IMR-90 (cell line): ENCODE results near the gene ARL10. TPM values are rescaled to one million over a fixed set of nuclear protein-coding genes. Genes with fewer than 3 reads are reported as not detected.
A peak's percentile ranks its signal among the peaks of the same experiment; 100 is the strongest.

Experiments used
- ATAC-seq: fragments of 200-7000 bp; cut with Tn5 transposase; 2 replicates; pipeline ENCODE4 v1.9.1; 2020; ENCODE audit warnings: low read depth, mild to moderate bottlenecking, moderate library complexity
- BruUV-seq: library from RNA; stranded (reverse); fragments of 400-500 nt; replicated peaks from 2 replicates; lab custom pipeline; 2021; lab: Mats Ljungman, UMichigan
- CTCF ChIA-PET: fragments of 300-600 bp; formaldehyde crosslinking; extraction: SDS; loops from one replicate; lab custom pipeline; 2021; ENCODE audit warnings: antibody characterized with exemption; lab: Yijun Ruan, JAX
- POLR2A ChIA-PET: fragments of 300-600 bp; sonication (Branson Sonifier 250); formaldehyde crosslinking; loops from one replicate; lab custom pipeline; 2022; ENCODE audit warnings: antibody characterized with exemption; ENCODE audit not compliant: unreplicated experiment; lab: Charles Lee
- DNase-seq: peaks from one replicate; pipeline ENCODE4 v3.0.0; 2013
- H2AFZ ChIP-seq: replicated peaks from 2 replicates; pipeline ENCODE3; 2013; ENCODE audit warnings: low read length, mild to moderate bottlenecking; ENCODE audit not compliant: poor library complexity
- H2AK5ac ChIP-seq: 2 replicates; pipeline ENCODE4 v1.6.1; 2013; ENCODE audit warnings: low read depth, low read length, inconsistent platforms
- H2AK9ac ChIP-seq: replicated peaks from 2 replicates; pipeline ENCODE3; 2013; ENCODE audit warnings: mild to moderate bottlenecking, low read depth, low read length, moderate library complexity; ENCODE audit not compliant: poor library complexity
- H2BK120ac ChIP-seq: 2 replicates; pipeline ENCODE4 v1.6.1; 2013; ENCODE audit warnings: low read depth, low read length, inconsistent platforms
- H2BK15ac ChIP-seq: 3 replicates; pipeline ENCODE4 v1.6.1; 2013; ENCODE audit warnings: low read depth, low read length, inconsistent platforms
- H2BK20ac ChIP-seq: 2 replicates; pipeline ENCODE4 v1.6.1; 2013; ENCODE audit warnings: low read depth, mild to moderate bottlenecking, inconsistent platforms, low read length, moderate library complexity
- H2BK5ac ChIP-seq: 2 replicates; pipeline ENCODE4 v1.6.1; 2013; ENCODE audit warnings: mild to moderate bottlenecking, low read depth, low read length, inconsistent platforms; ENCODE audit not compliant: poor library complexity, severe bottlenecking
- H3K14ac ChIP-seq: replicated peaks from 2 replicates; pipeline ENCODE4 v1.6.1; 2013; ENCODE audit warnings: low read depth, low read length, inconsistent platforms
- H3K18ac ChIP-seq: 2 replicates; pipeline ENCODE4 v1.6.1; 2013; ENCODE audit warnings: low read depth, low read length, control low read depth
- H3K23ac ChIP-seq: 2 replicates; pipeline ENCODE4 v1.6.1; 2013; ENCODE audit warnings: low read depth, low read length, inconsistent platforms
- H3K27ac ChIP-seq: 2 replicates; pipeline ENCODE4 v1.5.1; 2013; ENCODE audit warnings: mild to moderate bottlenecking, control low read depth, low read length; ENCODE audit not compliant: insufficient read depth
- H3K27me3 ChIP-seq: 2 replicates; pipeline ENCODE4 v1.6.1; 2013; ENCODE audit warnings: low read length; ENCODE audit not compliant: control insufficient read depth, insufficient read depth
- H3K36me3 ChIP-seq: 2 replicates; pipeline ENCODE4 v1.6.1; 2013; ENCODE audit warnings: low read length, mixed read lengths; ENCODE audit not compliant: control insufficient read depth, insufficient read depth
- H3K4ac ChIP-seq: 2 replicates; pipeline ENCODE4 v1.6.1; 2013; ENCODE audit warnings: low read depth, low read length, inconsistent platforms
- H3K4me1 ChIP-seq: 2 replicates; pipeline ENCODE4 v1.6.1; 2013; ENCODE audit warnings: low read length, mixed read lengths; ENCODE audit not compliant: control insufficient read depth, insufficient read depth
- H3K4me2 ChIP-seq: 2 replicates; pipeline ENCODE4 v1.6.1; 2013; ENCODE audit warnings: low read depth, mild to moderate bottlenecking, control low read depth, low read length, moderate library complexity
- H3K4me3 ChIP-seq: 2 replicates; pipeline ENCODE4 v1.5.1; 2013; ENCODE audit warnings: low read depth, mild to moderate bottlenecking, control low read depth, low read length, moderate library complexity; ENCODE audit not compliant: insufficient read depth
- H3K56ac ChIP-seq: 2 replicates; pipeline ENCODE4 v1.6.1; 2013; ENCODE audit warnings: low read length, inconsistent platforms; ENCODE audit not compliant: insufficient read depth; ENCODE audit errors: extremely low read depth
- H3K79me1 ChIP-seq, 2 experiments: 2 replicates each; pipeline ENCODE4 v1.6.1; 2013; ENCODE audit warnings: low read length in 2 of 2, inconsistent platforms in 1 of 2, low read depth in 1 of 2
- H3K9ac ChIP-seq: 2 replicates; pipeline ENCODE4 v1.6.1; 2013; ENCODE audit warnings: low read depth, low read length, control low read depth
- H3K9me1 ChIP-seq: 2 replicates; pipeline ENCODE4 v1.6.1; 2013; ENCODE audit warnings: low read length, inconsistent platforms; ENCODE audit not compliant: insufficient read depth
- H3K9me3 ChIP-seq: 2 replicates; pipeline ENCODE4 v1.6.1; 2013; ENCODE audit warnings: low read length; ENCODE audit not compliant: control insufficient read depth, insufficient read depth
- H4K20me1 ChIP-seq: 2 replicates; pipeline ENCODE4 v1.6.1; 2013; ENCODE audit warnings: low read length, inconsistent platforms; ENCODE audit not compliant: insufficient read depth
- H4K5ac ChIP-seq: 2 replicates; pipeline ENCODE4 v1.6.1; 2013; ENCODE audit warnings: mild to moderate bottlenecking, low read depth, low read length, control low read depth
- H4K8ac ChIP-seq, 2 experiments: 2 replicates each; pipeline ENCODE4 v1.6.1; 2013; ENCODE audit warnings: low read depth in 2 of 2, low read length in 2 of 2, control low read depth in 1 of 2, inconsistent platforms in 1 of 2
- H4K91ac ChIP-seq: 2 replicates; pipeline ENCODE4 v1.6.1; 2013; ENCODE audit warnings: low read depth, low read length, inconsistent platforms; ENCODE audit not compliant: insufficient read depth
- CEBPB ChIP-seq: IDR thresholded peaks from 2 replicates; pipeline ENCODE4 v1.6.1; 2012; ENCODE audit warnings: low read depth, low read length, improper control_type of control experiment
- CHD1 ChIP-seq: IDR thresholded peaks from 2 replicates; pipeline ENCODE4 v1.6.1; 2012; ENCODE audit warnings: low read depth, low read length, improper control_type of control experiment
- MAZ ChIP-seq: IDR thresholded peaks from 2 replicates; pipeline ENCODE4 v1.6.1; 2012; ENCODE audit warnings: low read depth, mild to moderate bottlenecking, low read length, improper control_type of control experiment, moderate library complexity, borderline replicate concordance
- RAD21 ChIP-seq: IDR thresholded peaks from 2 replicates; pipeline ENCODE4 v1.6.1; 2012; ENCODE audit warnings: low read length, improper control_type of control experiment
- RFX5 ChIP-seq: IDR thresholded peaks from 2 replicates; pipeline ENCODE4 v1.8.0; 2012; ENCODE audit warnings: low read depth, mild to moderate bottlenecking, low read length, moderate library complexity
- USF2 ChIP-seq: fragments of 150-350 bp; IDR thresholded peaks from 2 replicates; pipeline ENCODE4 v1.6.1; 2017; ENCODE audit warnings: mild to moderate bottlenecking, antibody characterized with exemption, low read length, low read depth
- WGBS, 2 experiments: methylation state at CpG; one replicate each; pipeline versions ENCODE4 v1.1.5 to v1.1.7; 2013; ENCODE audit warnings: missing lambda C conversion rate in 2 of 2; ENCODE audit not compliant: insufficient read length in 1 of 2; ENCODE audit errors: extremely low coverage in 2 of 2; 5-methylcytosine and 5-hydroxymethylcytosine counted together
- dilution Hi-C: fragments of 300-500 bp; cut with HindIII; formaldehyde crosslinking; loops from one replicate; pipeline ENCODE4 v1.14.3; 2018; ENCODE audit warnings: low sequenced_read_pairs; ENCODE audit not compliant: unreplicated experiment
- in situ Hi-C: fragments of 300-500 bp; cut with MboI; formaldehyde crosslinking; loops from 3 replicates; pipeline ENCODE4 v1.14.3; 2019; ENCODE audit warnings: low sequenced_read_pairs, inconsistent platforms, mixed read lengths
- intact Hi-C: fragments of 100-400 bp; cut with micrococcal nuclease; formaldehyde crosslinking; loops from 2 replicates; pipeline ENCODE4 v1.10.0; 2022
- polyA plus RNA-seq, 3 experiments: library from polyadenylated mRNA; depleted of rRNA; stranded (reverse); fragments of >200 nt; gene quantifications; 2 replicates each; pipeline ENCODE4 v1.2.3, GENCODE V29; 2012; ENCODE audit warnings: low replicate concordance in 1 of 3
- total RNA-seq: library from RNA; depleted of rRNA; stranded (reverse); fragments of >200 nt; gene quantifications from 2 replicates; pipeline ENCODE4 v1.2.3, GENCODE V29; 2012

ARL10 gene
- total and polyA plus RNA-seq, 2 of the 4 experiments (the other 2 are of a cell fraction), result 3.6 to 6.0 TPM

GRCh38 chr5:176416965-176417364, 51.7 kb downstream of the ARL10 start:
- H3K9me1 ChIP-seq, result peaks cover 8% of the 10 kb centered on the region; the same call in 1 of the 2 replicates
- 0 out of 2 replicates have a peak overlapping the region, but pooled peaks have one; percentile 4 for H3K23ac ChIP-seq
- peaks cover 3% of the 10 kb centered on the region; the same call in 1 of the 2 replicates for H3K27me3 ChIP-seq
- H3K27ac ChIP-seq, result no peak overlapping the region
- TF ChIP-seq USF2 (no peak), RAD21 (no peak), RFX5 (no peak), CEBPB (no peak), MAZ (no peak), CHD1 (no peak)
- no peak for ATAC-seq
- WGBS, 2 experiments, result 74% methylated on average over 4 of the region's 11 CpGs; no CpG with 5 or more reads in 1 of the 2 experiments
- H3K79me1 ChIP-seq, result peaks cover 12 to 41% of the 10 kb centered on the region in 2 experiments; a peak in 3 of 4 replicates
- H2BK5ac ChIP-seq, result no peak overlapping the region
- in situ Hi-C loops (no loop called here), dilution Hi-C loops (no loop called here), intact Hi-C loops (loop anchor here (1.0 to 10.0 kb wide), 5 partner anchors 84 to 228 kb away; partner anchors contain the start of genes RNF44 and TSPAN17)
- H2BK120ac ChIP-seq, result no peak overlapping the region
- H2AFZ ChIP-seq, result peak overlapping the region; percentile 90
- no peaks in the 10 kb centered on the region; the same call in 1 of the 2 replicates for H3K9me3 ChIP-seq
- H3K4me1 ChIP-seq, result peaks cover 11% of the 10 kb centered on the region
- H4K91ac ChIP-seq, result no peak overlapping the region
- no TSS peak for BruUV-seq
- H2AK5ac ChIP-seq, result peak overlapping the region; percentile 66; the same call in 1 of the 2 replicates
- H2BK20ac ChIP-seq, result peak overlapping the region; percentile 20; the same call in 1 of the 2 replicates
- H4K20me1 ChIP-seq, result peaks cover 32% of the 10 kb centered on the region
- no peak overlapping the region for H2BK15ac ChIP-seq
- no peak for DNase-seq
- H2AK9ac ChIP-seq, result peak overlapping the region; percentile 16
- no peak overlapping the region for H3K4me2 ChIP-seq
- no peak overlapping the region for H3K18ac ChIP-seq
- no peaks in the 10 kb centered on the region for H3K36me3 ChIP-seq
- H3K4ac ChIP-seq, result peak overlapping the region; percentile 10; the same call in 1 of the 2 replicates
- H3K14ac ChIP-seq, result no peak overlapping the region
- ChIA-PET CTCF (interaction anchor here (0.6 to 2.0 kb wide), 11 partner anchors 12 to 216 kb away, joined by 3 to 7 read pairs (median 4); no protein-coding TSS in a partner anchor), POLR2A (no interaction called here)
- peak overlapping the region in 1 of 2 experiments; percentile 81; a peak in 1 of 4 replicates for H4K8ac ChIP-seq
- H3K9ac ChIP-seq, result no peak overlapping the region
- no peak overlapping the region for H3K56ac ChIP-seq
- H3K4me3 ChIP-seq, result no peak overlapping the region
- H4K5ac ChIP-seq, result no peak overlapping the region
